GM12873 (cell line): ENCODE data around the gene GSTA2.

Experiments
- CTCF ChIP-seq: IDR thresholded peaks from 2 replicates; pipeline ENCODE4 v1.5.1; 2012; ENCODE audit warnings: low read depth, mild to moderate bottlenecking, moderate library complexity, low read length, control low read depth; ENCODE audit not compliant: insufficient read depth; ENCODE audit errors: missing control alignments

The GSTA2 gene

GRCh38 chr6:52787917-52788316, 24.6 kb upstream of the GSTA2 start:
- TF ChIP-seq CTCF = no peak

GRCh38 chr6:52786249-52786956, 23.1 kb upstream of the GSTA2 start:
- no peak for TF ChIP-seq CTCF

GRCh38 chr6:52779237-52779636, 16.0 kb upstream of the GSTA2 start:
- TF ChIP-seq CTCF = no peak

GRCh38 chr6:52760105-52760765, 3.0 kb downstream of the GSTA2 start:
- TF ChIP-seq CTCF = no peak

- no peak for TF ChIP-seq CTCF
Measured at GRCh38 chr6:52759085-52759484, 4.2 kb downstream of the GSTA2 start.

- TF ChIP-seq CTCF = no peak
Measured at GRCh38 chr6:52754443-52754842, 8.8 kb downstream of the GSTA2 start.

GRCh38 chr6:52752310-52752709, 11.0 kb downstream of the GSTA2 start:
- no peak for TF ChIP-seq CTCF
